Muscle of leg (tissue), 11 donors: ENCODE data around the gene FAM43A. TPM values are rescaled to one million over a fixed set of nuclear protein-coding genes. Genes with fewer than 3 reads are reported as not detected.
A peak's percentile ranks its signal among the peaks of the same experiment; 100 is the strongest.

Source experiments
- DNase-seq: peaks from one replicate; pipeline ENCODE4 v3.0.0; 2013
- H3K27ac ChIP-seq: one replicate; pipeline ENCODE4 v1.5.1; 2013; ENCODE audit warnings: mild to moderate bottlenecking, low read length, control low read depth
- H3K27me3 ChIP-seq: one replicate; pipeline ENCODE4 v1.6.1; 2013; ENCODE audit warnings: low read length; ENCODE audit not compliant: control insufficient read depth, insufficient read depth
- H3K36me3 ChIP-seq: one replicate; pipeline ENCODE4 v1.6.1; 2013; ENCODE audit warnings: low read length; ENCODE audit not compliant: control insufficient read depth, insufficient read depth
- H3K4me1 ChIP-seq: one replicate; pipeline ENCODE4 v1.6.1; 2013; ENCODE audit warnings: low read length; ENCODE audit not compliant: control insufficient read depth, insufficient read depth
- H3K4me3 ChIP-seq: one replicate; pipeline ENCODE4 v1.5.1; 2013; ENCODE audit warnings: low read length, control low read depth
- H3K9me3 ChIP-seq: replicated peaks from 2 replicates; pipeline ENCODE4 v1.6.1; 2013; ENCODE audit warnings: low read depth, low read length; ENCODE audit not compliant: control insufficient read depth
- WGBS: methylation state at CpG from one replicate; pipeline ENCODE4 v1.1.5; 2013; ENCODE audit warnings: missing lambda C conversion rate; ENCODE audit not compliant: insufficient coverage; 5-methylcytosine and 5-hydroxymethylcytosine counted together
- polyA plus RNA-seq, 8 donors: library from polyadenylated mRNA; unstranded; fragments of 120-200 nt; gene quantifications; one replicate each; pipeline versions ENCODE4 v1.2.1 to v1.2.3, GENCODE V29; 2013; ENCODE audit warnings: inconsistent platforms in 1 of 8, low replicate concordance in 1 of 8; ENCODE audit not compliant: insufficient read length in 8 of 8, insufficient read depth in 1 of 8
- total RNA-seq: library from RNA; stranded (reverse); fragments of 120-200 nt; gene quantifications from one replicate; pipeline ENCODE4 v1.2.4, GENCODE V29; 2013

Gene FAM43A
- total and polyA plus RNA-seq, 9 donors = 13.8 to 31.7 (median 23.3) TPM

GRCh38 chr3:194736896-194737600 lies 51.4 kb downstream of the FAM43A start:
- no peak overlapping the region for H3K4me3 ChIP-seq
- H3K9me3 ChIP-seq = no peaks in the 10 kb centered on the region
- H3K36me3 ChIP-seq = no peaks in the 10 kb centered on the region
- peaks cover 33% of the 10 kb centered on the region for H3K27me3 ChIP-seq
- H3K4me1 ChIP-seq = peaks cover 23% of the 10 kb centered on the region
- peak; percentile 28 for DNase-seq
- WGBS = 69% methylated on average over 5 of the region's 7 CpGs
- H3K27ac ChIP-seq = no peak overlapping the region

Other genes with a start within 250 kb of the FAM43A start
- 35.2 TPM for gene ATP13A3, start 198.9 kb upstream of the FAM43A start, total RNA-seq
- gene ATP13A3, start 198.9 kb upstream of the FAM43A start, polyA plus RNA-seq = 10 to 100 TPM; 16.0 to 33.2 (median 22.0) TPM
- 10.0 TPM for gene TMEM44, start 52.5 kb upstream of the FAM43A start, total RNA-seq
- gene TMEM44, start 52.5 kb upstream of the FAM43A start, polyA plus RNA-seq = 10 to 100 TPM; 17.3 to 26.2 (median 20.6) TPM
- gene LSG1, start 13.7 kb upstream of the FAM43A start, total RNA-seq = 28.0 TPM
- 10 to 100 TPM; 20.5 to 47.3 (median 26.3) TPM for gene LSG1, start 13.7 kb upstream of the FAM43A start, polyA plus RNA-seq